ENCODE data around the gene HS3ST5.

Gene HS3ST5

DNA sequence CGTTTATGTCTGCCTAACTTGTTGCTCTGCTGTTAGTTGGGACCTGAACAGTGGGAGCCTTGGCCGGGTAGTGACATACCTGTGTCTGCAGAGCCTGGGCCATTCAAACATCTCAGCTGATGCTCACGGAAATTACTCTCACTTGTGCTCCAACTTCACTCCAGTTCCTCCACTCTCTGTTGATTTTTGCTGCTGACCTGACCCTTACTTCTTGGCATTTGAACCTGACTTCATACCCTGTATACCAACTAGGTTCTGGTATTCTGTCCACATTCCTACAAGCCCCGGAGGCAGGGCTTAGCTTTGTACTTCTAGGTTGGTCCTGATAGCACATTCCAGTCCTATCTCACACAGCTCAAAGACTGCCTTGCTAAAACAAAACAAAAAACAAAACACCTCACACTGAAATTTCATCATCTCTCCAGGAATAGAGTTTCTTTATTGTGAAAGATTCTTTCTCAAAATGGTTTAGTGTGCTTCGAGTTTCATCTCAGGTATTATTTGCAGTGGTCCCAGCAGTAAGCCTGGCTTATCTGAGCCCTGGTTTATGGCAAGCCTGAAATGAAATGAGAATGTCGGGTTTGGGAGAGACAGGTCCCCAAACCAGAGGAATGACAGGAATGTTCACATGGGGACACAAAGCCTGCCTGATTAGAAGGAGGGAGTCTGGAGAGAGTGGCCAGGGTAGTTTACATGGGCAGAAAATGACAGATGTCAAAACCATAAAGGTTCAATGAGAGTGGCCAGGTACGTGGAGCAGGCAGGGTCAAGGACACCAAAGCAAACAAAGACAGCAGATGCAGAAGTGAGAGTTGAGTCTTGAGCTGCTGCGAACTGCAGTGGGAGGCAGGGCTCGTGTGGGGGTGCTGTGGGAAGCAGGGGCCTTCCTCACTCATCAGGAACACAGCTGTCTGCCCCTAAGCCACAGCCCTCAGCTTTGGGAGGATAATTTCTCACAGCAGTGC is 197.7 kb downstream of the HS3ST5 start:
- no peak for DNase-seq

DNA sequence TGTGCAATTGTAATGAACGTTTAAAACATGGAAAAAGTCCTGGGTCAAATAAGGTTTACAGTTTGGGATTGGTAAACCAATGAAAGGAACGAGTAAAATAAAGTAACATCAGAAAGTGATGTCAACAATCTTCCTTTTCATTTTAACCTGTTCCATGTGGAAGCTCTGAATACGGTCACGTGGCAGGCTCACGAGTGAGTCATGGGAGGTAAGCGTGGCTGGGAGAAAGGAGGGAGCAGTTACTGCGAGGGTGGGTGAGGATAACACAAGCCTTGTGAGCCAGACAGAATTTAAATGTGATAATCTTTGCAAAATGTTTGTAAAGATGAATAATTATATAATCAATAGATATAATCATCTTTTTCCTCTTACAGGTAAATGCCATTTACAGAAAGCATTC is 200.6 kb downstream of the HS3ST5 start:
- no peak for DNase-seq

DNA sequence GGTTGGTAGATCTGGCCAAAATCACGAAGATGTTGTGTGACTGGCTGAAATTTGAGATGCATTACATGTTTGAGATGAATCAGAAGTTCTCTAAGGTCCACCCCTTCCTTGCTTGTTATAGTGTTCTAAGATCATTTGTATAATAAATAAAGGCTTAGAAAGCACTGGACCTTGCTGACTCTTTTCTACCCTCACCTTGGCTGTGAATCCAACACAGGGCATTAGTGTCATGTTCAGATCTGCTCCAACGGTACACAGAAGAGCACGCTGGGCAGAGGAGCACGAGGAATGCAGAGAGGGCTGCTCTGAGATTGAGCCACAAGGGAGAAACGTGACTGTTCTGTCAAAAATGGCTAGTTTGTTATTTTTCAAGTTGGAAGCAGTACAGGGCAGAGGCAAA is 202.4 kb downstream of the HS3ST5 start:
- no peak for DNase-seq

GRCh38 chr6:114138577-114139248 is 204.1 kb downstream of the HS3ST5 start:
- DNase-seq, result no peak

GRCh38 chr6:114135363-114135971 is 207.4 kb downstream of the HS3ST5 start:
- no peak for DNase-seq

GRCh38 chr6:114133816-114134215 is 209.0 kb downstream of the HS3ST5 start:
- no peak for DNase-seq

- DNase-seq, result no peak
Observed at GRCh38 chr6:114131945-114132344, 210.9 kb downstream of the HS3ST5 start.

DNA sequence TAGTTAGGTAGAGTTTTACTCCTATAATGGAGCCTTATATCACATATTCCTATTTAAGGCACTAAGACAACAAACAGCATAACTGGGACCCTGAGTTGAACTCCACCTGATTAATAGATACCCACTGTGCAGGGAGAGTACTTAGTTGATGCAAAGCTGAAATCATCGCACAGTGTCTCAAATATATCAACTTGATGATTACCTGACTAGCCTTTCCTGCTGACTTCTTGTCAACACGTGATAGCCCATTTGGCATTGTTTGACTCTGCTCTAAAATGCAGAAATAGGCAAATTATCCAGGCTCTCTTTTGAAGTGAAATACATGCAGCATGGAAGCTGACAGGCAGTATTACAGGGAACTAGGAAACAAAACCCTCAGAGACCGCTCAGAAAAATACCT is 217.2 kb downstream of the HS3ST5 start:
- DNase-seq, result no peak

GRCh38 chr6:114121913-114122662 is 220.7 kb downstream of the HS3ST5 start:
- no peak for DNase-seq

GRCh38 chr6:114119056-114119455 is 223.8 kb downstream of the HS3ST5 start:
- no peak for DNase-seq

DNA sequence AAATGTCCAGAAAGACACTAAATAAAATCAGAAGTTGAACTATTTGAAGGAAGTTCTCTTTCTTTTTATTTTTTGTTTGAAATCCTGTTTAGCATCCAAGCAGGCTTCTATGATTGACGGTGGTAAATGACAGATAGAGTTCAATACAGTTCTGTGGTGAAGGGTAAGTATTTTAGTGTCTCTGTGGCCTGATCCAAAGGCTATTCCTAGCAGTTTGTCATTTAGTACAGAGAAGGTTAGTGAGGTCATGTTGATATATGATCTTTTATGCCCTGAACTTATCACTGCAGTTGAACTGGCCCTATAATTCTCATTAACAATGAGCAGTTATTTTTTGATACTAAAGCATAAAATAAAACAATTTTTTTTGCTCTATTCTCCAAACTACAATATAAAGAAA is 227.2 kb downstream of the HS3ST5 start:
- DNase-seq, result no peak

- no peak for DNase-seq
Observed at GRCh38 chr6:114108119-114109002, 234.5 kb downstream of the HS3ST5 start.

GRCh38 chr6:114106020-114106419 is 236.8 kb downstream of the HS3ST5 start:
- no peak for DNase-seq

DNA sequence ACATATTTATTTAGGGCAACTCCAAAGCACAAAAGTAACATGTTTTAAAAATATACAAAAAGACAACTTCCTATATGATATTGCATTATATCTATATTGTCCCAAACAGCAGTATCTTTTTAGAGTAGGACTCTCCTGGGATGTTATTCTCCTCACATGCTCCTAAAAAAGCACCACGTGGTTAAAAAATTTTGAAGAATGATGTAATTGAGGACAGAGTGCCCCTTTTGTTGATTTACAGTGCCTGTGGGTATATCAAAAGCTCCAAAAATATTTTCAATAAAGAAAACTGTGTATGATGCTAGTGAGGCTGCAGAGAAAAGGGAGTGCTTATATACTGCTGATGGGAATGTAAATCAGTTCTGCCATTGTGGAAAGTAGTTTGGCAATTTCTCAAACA is 241.6 kb downstream of the HS3ST5 start:
- no peak for DNase-seq

DNA sequence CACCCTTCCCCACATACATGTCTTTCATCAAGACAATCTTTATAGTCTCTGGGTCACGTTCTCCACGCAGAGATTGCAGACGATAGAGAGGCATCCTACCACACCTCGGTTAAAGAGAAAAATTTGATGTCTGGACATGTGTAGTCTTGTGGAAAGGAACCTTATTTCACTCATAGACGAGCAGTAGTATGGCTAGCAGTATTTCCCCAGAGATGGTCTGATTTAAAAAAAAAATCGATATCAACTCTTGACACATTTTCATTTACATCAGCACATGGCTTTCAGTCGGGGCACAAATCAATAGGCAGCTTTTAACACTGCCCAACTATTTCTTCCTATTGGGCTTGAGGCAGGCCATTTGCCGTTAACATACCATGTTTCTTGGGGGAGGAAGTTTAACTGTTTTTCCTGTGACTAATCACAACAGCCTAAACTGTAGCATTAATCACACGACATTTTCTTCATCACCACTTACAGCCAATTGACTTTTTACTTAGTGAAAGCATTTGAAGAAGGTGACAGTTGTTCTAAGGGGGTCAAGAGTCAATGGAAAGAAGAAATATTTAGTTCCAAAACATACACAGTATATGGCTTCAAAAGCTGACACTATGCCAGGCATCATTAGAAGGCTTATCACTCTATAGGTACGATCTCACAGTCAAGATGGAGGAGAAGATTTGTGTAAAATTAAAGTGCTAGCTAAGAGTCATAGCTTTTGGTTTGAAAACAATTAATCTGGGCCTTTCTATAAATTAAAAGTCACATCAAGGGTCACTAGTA is 242.4 kb downstream of the HS3ST5 start:
- DNase-seq, result no peak

DNA sequence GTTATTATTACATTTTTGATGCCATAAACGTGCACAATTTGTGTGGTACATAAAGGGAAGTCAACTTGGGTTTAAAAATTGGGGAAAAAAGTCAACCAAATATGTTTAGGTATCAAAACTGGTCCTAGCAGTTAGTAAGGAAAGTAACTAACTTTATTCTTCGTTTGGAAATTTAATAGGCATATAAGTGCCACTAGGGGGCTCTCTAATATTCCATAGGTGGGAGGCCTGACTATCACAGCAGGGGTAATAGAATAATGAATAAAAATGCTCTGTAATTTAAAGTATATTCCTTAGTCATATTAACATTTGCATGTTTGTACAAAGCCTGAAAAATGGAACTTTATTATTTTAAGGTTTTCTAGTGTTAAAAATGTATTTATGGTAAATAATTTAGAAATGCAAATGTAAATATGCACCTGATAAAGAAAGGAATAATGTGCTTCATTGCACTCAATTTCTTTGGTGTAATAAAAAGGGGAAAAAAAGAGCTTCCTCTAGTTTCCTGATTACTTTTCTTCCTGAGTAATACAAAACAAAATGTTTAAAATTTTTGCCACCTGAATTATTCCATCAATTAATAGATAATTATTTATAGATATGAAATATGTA is 246.2 kb downstream of the HS3ST5 start:
- DNase-seq, result no peak

- no peak for DNase-seq
Observed at GRCh38 chr6:114092943-114093342, 249.9 kb downstream of the HS3ST5 start.

GRCh38 chr6:114090626-114091025 is 252.2 kb downstream of the HS3ST5 start:
- DNase-seq, result no peak

- DNase-seq, result no peak
Observed at GRCh38 chr6:114087496-114087895, 255.3 kb downstream of the HS3ST5 start.

DNA sequence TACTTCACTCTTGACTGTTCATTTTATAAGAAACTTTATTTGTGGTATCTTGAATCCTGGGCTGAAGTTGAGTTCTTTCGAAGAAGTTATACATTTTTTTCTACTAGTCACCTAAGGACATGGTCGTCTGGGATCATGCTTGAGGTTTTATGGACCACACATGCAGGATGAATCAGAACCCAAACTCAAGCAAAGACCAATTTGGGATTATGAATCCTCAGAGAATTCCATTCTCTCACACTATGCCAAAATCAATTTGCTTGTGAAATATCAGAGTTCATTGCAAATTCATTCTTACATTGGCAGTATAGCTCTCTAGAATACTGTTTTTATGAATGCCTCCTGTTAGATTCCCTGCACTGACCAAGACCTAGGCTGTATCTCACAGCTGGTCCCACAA is 257.6 kb downstream of the HS3ST5 start:
- DNase-seq, result no peak

All from NCI-H524 treated with DMSO at 0.1 percent for 48 hours (cell line).